ENCODE data around the gene UBLCP1. TPM values are rescaled to one million over a fixed set of nuclear protein-coding genes. Genes with fewer than 3 reads are reported as not detected.
A peak's percentile ranks its signal among the peaks of the same experiment; 100 is the strongest.

UBLCP1 gene
- total and polyA plus RNA-seq, 2 experiments from 2014 or later: 24.5 to 39.8 TPM

DNA sequence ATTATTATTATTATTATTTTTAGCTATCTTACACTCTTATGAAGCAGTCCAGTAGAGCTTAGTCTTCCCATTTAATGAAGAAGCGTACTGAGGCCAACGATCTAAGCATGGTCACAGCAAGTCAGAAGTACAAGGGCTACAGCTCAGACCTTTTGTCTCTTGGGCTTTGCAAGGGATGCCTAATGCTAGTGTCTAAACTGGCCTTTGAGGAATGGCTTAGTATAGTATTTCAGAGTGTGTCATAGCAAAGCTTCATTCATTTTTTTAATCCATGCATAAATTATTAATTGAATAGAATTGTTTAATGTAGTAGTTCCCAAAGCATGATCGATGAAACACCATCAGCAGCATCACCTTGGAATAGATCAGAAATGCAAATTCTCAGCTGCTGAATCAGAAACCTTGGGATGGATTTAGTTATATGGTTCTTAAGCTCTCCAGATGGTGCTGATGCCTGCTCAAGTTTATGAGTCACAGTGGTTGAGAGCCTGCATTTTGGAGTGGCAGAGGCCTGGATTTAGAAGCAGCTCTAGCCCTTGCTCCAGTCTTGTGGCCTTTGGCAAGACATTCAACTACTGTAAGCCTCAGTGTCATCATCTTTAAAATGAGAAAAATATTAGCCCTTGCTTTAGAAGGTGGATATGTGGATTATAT is 61.1 kb downstream of the UBLCP1 start:
- 50% methylated on average over 3 of the region's 3 CpGs for WGBS, 2 experiments (ENCODE audit: low coverage in 1 of 2, low lambda C conversion rate in 2 of 2, missing lambda C conversion rate in 2 of 2)
- no peak overlapping the region for H3K27ac ChIP-seq

DNA sequence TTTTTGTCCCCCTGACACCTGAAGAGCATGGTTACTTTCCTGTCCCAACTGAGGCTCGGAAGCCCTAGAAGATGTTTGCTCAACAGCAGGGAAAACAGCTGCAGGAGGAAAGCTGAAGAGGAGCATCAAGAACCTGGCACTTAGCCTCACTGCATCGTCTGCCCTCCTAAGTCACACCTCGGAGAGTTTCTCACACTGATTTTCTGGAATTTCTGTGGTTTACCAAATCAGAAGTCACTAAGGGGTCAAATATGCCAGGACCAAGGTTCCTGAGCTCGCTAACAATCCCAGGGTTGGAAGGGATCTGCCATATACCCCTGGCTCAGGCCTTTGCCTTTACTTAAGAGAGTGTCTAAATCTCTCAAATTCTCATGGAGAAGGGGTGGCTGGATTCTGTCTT is 61.9 kb downstream of the UBLCP1 start:
- Histone ChIP-seq H3K9me2 (ENCODE audit: insufficient read depth) (no peaks in the 10 kb centered on the region), H3K4me3 (no peak overlapping the region), H3K36me3 (ENCODE audit: low read depth) (no peaks in the 10 kb centered on the region), H2AFZ (no peak overlapping the region), H3K79me2 (ENCODE audit: insufficient read depth) (no peaks in the 10 kb centered on the region), H3K27me3 (replicated peaks; ENCODE audit: insufficient read depth) (no peaks in the 10 kb centered on the region), H3K9me3 (ENCODE audit: low read depth) (no peaks in the 10 kb centered on the region), H3K9ac (no peak overlapping the region), H3K4me2 (ENCODE audit: unreplicated experiment) (no peak overlapping the region), H3K27ac (no peak overlapping the region), H4K20me1 (ENCODE audit: insufficient read depth) (no peaks in the 10 kb centered on the region), H3F3A (ENCODE audit: insufficient read depth) (peaks cover 11% of the 10 kb centered on the region), H3K4me1 (ENCODE audit: insufficient read depth) (peaks cover 8% of the 10 kb centered on the region; the same call in 1 of the 2 replicates)
- in situ Hi-C loops (cut with MboI): no loop called here
- WGBS, 2 experiments (ENCODE audit: low coverage in 1 of 2, low lambda C conversion rate in 2 of 2, missing lambda C conversion rate in 2 of 2): 58 to 72% methylated on average over 4 of the region's 4 CpGs
- DNase-seq: no peak
- no peak for TF ChIP-seq EZH2phosphoT487 (IDR thresholded peaks at IDR 0.05; ENCODE audit: insufficient read depth, low read depth)
- TF ChIP-seq EZH2 (IDR thresholded peaks at IDR 0.05; ENCODE audit: insufficient read depth, poor library complexity, severe bottlenecking): no peak

More for the DNA sequence above, 61.1 kb downstream of the UBLCP1 start:
- Histone ChIP-seq H3K4me1 (ENCODE audit: insufficient read depth) (peaks cover 8% of the 10 kb centered on the region; the same call in 1 of the 2 replicates), H3K4me3 (no peak overlapping the region), H3K9me2 (ENCODE audit: insufficient read depth) (no peaks in the 10 kb centered on the region), H3K4me2 (ENCODE audit: unreplicated experiment) (no peak overlapping the region), H2AFZ (no peak overlapping the region), H3K27me3 (replicated peaks; ENCODE audit: insufficient read depth) (no peaks in the 10 kb centered on the region), H3K9me3 (ENCODE audit: low read depth) (no peaks in the 10 kb centered on the region), H3K9ac (no peak overlapping the region), H4K20me1 (ENCODE audit: insufficient read depth) (no peaks in the 10 kb centered on the region), H3K79me2 (ENCODE audit: insufficient read depth) (no peaks in the 10 kb centered on the region), H3K36me3 (ENCODE audit: low read depth) (no peaks in the 10 kb centered on the region), H3F3A (ENCODE audit: insufficient read depth) (peaks cover 11% of the 10 kb centered on the region)
- peak; percentile 88 for DNase-seq
- in situ Hi-C loops (cut with MboI): no loop called here
- TF ChIP-seq EZH2 (IDR thresholded peaks at IDR 0.05; ENCODE audit: insufficient read depth, poor library complexity, severe bottlenecking): no peak
- no peak for TF ChIP-seq EZH2phosphoT487 (IDR thresholded peaks at IDR 0.05; ENCODE audit: insufficient read depth, low read depth)

DNA sequence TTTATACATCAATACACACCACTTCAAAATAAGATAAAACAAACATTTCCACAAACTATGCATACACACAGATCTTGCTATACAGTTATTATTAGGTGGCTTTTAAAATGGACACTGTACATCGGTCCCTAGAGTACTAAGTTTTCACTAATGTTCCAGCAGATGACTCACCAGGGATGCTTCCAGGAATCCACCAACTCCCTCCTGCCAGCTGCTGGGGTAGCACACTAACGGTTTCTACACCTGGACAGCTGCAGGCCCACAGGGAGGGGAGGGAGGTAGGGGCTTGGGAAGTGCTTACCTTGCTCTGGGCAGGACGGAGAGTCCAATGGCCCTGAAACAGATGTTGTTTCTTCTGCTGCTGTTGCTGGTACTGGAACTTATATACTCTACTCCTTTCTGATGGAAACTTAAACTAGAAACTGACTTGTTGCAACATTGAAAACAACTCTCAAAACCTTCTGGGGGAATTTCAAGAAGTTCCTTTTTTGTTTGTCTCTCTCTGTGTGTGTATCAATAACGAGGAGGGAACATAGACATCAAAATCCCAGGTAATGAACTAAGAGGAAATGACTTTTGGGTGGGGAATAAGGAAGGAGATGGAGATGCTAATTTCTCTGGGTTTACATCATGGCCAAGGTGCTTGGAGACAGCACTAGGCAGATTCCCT is 67.2 kb downstream of the UBLCP1 start, which contains the start of gene IL12B:
Gene IL12B, minus strand, starts transcription at position 357 of the 670 bp plus-strand sequence. CDS start 3,705 bp downstream, outside the sequence.
- 44 to 48% methylated on average over 4 of the region's 4 CpGs for WGBS, 2 experiments (ENCODE audit: low coverage in 1 of 2, low lambda C conversion rate in 2 of 2, missing lambda C conversion rate in 2 of 2)
- Histone ChIP-seq H3K36me3 (ENCODE audit: low read depth) (no peaks in the 10 kb centered on the region), H3K4me1 (ENCODE audit: insufficient read depth) (peaks cover 7% of the 10 kb centered on the region), H4K20me1 (ENCODE audit: insufficient read depth) (no peaks in the 10 kb centered on the region), H3K9me3 (ENCODE audit: low read depth) (no peaks in the 10 kb centered on the region), H3K4me2 (ENCODE audit: unreplicated experiment) (peak within 1 kb of the TSS; percentile 65), H3K27ac (no peak within 1 kb of the TSS), H3K27me3 (replicated peaks; ENCODE audit: insufficient read depth) (no peaks in the 10 kb centered on the region), H3F3A (ENCODE audit: insufficient read depth) (no peaks in the 10 kb centered on the region), H2AFZ (peak within 1 kb of the TSS; percentile 71), H3K9me2 (ENCODE audit: insufficient read depth) (no peaks in the 10 kb centered on the region), H3K79me2 (ENCODE audit: insufficient read depth) (no peaks in the 10 kb centered on the region), H3K9ac (peak within 1 kb of the TSS; percentile 69), H3K4me3 (peak within 1 kb of the TSS; percentile 71)
- in situ Hi-C loops (cut with MboI): no loop called here
- DNase-seq: peak; percentile 72
- TF ChIP-seq EZH2phosphoT487 (IDR thresholded peaks at IDR 0.05; ENCODE audit: insufficient read depth, low read depth): no peak
- no peak for TF ChIP-seq EZH2 (IDR thresholded peaks at IDR 0.05; ENCODE audit: insufficient read depth, poor library complexity, severe bottlenecking)

DNA sequence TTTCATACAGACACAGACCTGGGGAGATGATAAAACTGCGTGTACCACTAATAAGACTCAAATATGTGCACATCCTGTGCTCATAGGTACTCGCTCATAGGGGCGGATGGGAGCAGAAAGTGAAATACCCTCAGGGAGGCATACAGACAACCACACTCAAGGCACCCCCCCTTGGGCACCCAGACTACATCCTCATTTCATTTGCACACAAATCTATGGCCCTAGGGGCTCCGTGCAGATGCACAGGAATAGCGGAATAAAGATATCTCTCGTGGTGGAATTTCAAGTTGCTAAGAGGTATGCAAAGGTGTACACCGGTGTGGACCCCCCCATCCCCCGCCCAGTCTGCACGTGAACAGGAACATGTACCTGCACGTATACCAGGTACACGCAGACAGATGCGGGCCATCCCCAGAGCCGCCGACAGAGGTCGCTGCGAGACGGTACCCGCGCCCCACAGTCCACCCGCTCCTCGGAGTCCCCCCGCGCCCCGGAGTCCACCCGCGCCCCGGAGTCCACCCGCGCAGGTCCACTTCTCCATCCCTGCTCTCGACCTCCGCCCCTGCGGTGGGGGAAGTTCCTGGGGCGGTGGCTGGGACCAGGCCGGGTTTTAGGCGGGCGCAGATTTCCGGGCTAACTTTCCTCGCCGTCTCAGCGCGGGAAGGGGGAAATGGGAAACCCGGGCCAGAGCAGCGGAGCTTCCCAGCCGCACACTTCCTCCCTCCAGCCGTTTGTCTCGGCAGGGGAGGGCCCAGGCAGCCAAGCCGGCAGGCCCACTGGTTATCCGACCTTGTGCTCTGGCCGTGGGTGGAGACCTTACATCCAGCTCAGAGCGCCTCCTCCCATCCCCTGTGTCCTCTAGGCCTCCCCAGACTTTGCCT is 68.2 kb downstream of the UBLCP1 start:
- H3K4me1 ChIP-seq (ENCODE audit: insufficient read depth): peaks cover 7% of the 10 kb centered on the region
- in situ Hi-C loops (cut with MboI): no loop called here
- H4K20me1 ChIP-seq (ENCODE audit: insufficient read depth): no peaks in the 10 kb centered on the region
- no peaks in the 10 kb centered on the region for H3K27me3 ChIP-seq (replicated peaks; ENCODE audit: insufficient read depth)
- 8 to 9% methylated on average over 42 to 45 of the region's 50 CpGs for WGBS, 2 experiments (ENCODE audit: low coverage in 1 of 2, low lambda C conversion rate in 2 of 2, missing lambda C conversion rate in 2 of 2)
- peak overlapping the region; percentile 71 for H2AFZ ChIP-seq
- no peak for TF ChIP-seq EZH2phosphoT487 (IDR thresholded peaks at IDR 0.05; ENCODE audit: insufficient read depth, low read depth)
- TF ChIP-seq EZH2 (IDR thresholded peaks at IDR 0.05; ENCODE audit: insufficient read depth, poor library complexity, severe bottlenecking): no peak
- H3K9me2 ChIP-seq (ENCODE audit: insufficient read depth): no peaks in the 10 kb centered on the region
- H3K9me3 ChIP-seq (ENCODE audit: low read depth): no peaks in the 10 kb centered on the region
- peak overlapping the region; percentile 69 for H3K9ac ChIP-seq
- no peaks in the 10 kb centered on the region for H3K36me3 ChIP-seq (ENCODE audit: low read depth)
- H3K4me2 ChIP-seq (ENCODE audit: unreplicated experiment): peak overlapping the region; percentile 65
- peak; percentile 62 for DNase-seq
- no peak overlapping the region for H3K27ac ChIP-seq
- peak overlapping the region; percentile 71 for H3K4me3 ChIP-seq
- H3F3A ChIP-seq (ENCODE audit: insufficient read depth): peaks cover 2% of the 10 kb centered on the region; the same call in 1 of the 2 replicates
- H3K79me2 ChIP-seq (ENCODE audit: insufficient read depth): no peaks in the 10 kb centered on the region
